GM20000 (cell line): ENCODE results near the gene MVB12A.

Source experiments
- DNase-seq: peaks from one replicate; pipeline ENCODE4 v3.0.0; 2012; ENCODE audit warnings: low spot score
- CTCF ChIP-seq: IDR thresholded peaks from 2 replicates; pipeline ENCODE4 v1.5.1; 2012; ENCODE audit warnings: mild to moderate bottlenecking, control low read depth; ENCODE audit errors: extremely low read depth, missing control alignments

MVB12A gene

GRCh38 chr19:17469481-17470067 lies 49.7 kb downstream of the MVB12A start:
- peak; percentile 89 for DNase-seq
- TF ChIP-seq CTCF: no peak

- no peak for TF ChIP-seq CTCF
- peak; percentile 94 for DNase-seq
Measured at GRCh38 chr19:17470068-17470841, 50.4 kb downstream of the MVB12A start, which contains the start of gene SLC27A1. Gene SLC27A1, plus strand, starts transcription at chr19:17470524. Its CDS starts 17 bp downstream, at chr19:17470541.

DNA sequence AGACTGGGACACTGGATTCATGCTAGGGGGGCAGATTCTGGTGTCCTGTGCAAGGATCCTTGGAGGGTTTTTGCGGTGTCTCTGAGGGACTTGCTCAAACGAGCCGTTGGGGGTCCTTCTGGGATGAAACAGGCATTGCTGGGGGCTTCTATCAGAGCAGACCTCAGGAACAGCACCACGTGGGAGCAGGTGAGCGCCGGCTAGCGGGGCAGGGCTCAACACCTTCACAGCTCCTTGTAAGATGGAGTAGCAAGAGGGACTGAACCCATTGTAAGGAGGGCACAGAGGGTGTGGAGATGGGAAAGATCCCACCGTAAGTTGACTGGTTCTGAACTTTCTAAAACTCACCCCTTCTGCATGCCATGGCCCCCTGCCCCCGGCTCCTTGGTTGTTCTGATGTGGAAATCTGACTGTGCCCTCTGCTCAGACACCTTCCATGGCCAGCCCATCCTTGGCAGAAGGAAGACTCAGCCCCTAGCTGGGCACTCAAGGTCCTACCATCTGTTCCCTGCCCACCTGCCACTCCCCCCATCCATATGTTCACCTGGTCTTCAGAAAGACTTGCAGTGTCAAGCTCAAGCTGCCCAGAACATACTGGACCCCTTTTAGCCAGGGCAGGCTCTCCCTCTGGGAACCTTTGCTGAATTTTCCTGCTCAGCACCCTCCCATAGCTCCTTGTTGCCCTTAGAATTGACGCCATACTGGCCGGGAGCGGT lies 51.7 kb downstream of the MVB12A start:
- no peak for TF ChIP-seq CTCF

DNA sequence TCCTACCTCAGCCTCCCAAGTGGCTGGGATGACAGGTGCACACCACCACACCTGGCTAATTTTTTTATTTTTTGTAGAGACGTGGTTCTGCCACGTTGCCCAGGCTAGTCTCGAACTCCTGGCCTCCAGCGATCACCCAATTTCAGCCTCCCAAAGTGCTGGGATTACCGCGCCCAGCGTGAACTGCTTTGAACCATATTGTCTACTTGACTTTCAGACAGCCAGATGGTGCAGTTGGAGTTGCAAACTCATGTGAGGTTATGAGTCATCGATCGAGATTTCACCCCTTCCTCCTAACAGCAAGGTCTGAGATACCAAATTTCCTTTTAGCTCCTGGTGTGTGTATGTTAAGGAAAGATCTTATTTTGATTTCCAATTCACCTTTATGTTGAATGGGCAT lies 53.2 kb downstream of the MVB12A start:
- TF ChIP-seq CTCF: no peak
- no peak for DNase-seq

More for the DNA sequence above, 51.7 kb downstream of the MVB12A start:
- DNase-seq: no peak
